ENCODE data around the gene LCNL1. TPM values are rescaled to one million over a fixed set of nuclear protein-coding genes. Genes with fewer than 3 reads are reported as not detected.

The LCNL1 gene
- total and polyA plus RNA-seq, 4 donors: 0.01 to 0.08 TPM; not detected in 2

DNA sequence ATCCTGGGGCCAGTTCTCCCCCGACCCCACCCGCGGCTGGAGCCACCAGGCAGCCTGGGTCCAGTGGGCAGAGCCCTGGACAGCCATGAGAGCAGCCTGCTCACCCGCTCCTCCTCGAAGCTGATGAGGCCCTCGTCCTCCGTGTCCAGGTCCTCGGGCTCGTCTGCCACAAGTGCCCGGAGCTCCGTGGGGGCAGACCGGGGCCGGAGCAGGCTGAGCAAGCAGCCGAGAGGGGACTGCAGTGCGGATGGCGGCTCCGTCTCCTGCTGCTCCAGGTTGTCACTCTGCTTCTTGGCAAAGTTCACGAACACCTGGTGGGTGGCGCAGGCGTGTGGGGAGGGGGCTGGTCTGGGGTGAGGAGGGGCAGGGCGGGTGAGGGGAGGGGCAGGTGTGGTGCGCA, 25.5 kb downstream of the LCNL1 start:
- Histone ChIP-seq H3K4me3 (ENCODE audit: low read depth in 1 of 3, low read length in 3 of 3) (no peak overlapping the region), H3K9me3 (ENCODE audit: control insufficient read depth in 4 of 4, low read length in 3 of 4) (no peaks in the 10 kb centered on the region), H3K27me3 (ENCODE audit: control insufficient read depth in 4 of 4, insufficient read depth in 4 of 4, low read length in 3 of 4) (no peaks in the 10 kb centered on the region), H3K4me1 (ENCODE audit: control insufficient read depth in 4 of 4, insufficient read depth in 4 of 4, low read length in 3 of 4) (no peaks in the 10 kb centered on the region), H3K36me3 (ENCODE audit: control insufficient read depth in 4 of 4, insufficient read depth in 3 of 4, low read depth in 1 of 4, low read length in 3 of 4) (peaks cover 0 to 20% (median 10%) of the 10 kb centered on the region in 4 donors), H3K27ac (ENCODE audit: low read depth in 1 of 2, low read length in 2 of 2) (no peak overlapping the region), H3K9ac (ENCODE audit: low read depth in 1 of 2, low read length in 2 of 2) (no peak overlapping the region)
- TF ChIP-seq HNF4A (conservative IDR thresholded peaks at IDR 0.05): no peak
- TF ChIP-seq, protein P1, sequence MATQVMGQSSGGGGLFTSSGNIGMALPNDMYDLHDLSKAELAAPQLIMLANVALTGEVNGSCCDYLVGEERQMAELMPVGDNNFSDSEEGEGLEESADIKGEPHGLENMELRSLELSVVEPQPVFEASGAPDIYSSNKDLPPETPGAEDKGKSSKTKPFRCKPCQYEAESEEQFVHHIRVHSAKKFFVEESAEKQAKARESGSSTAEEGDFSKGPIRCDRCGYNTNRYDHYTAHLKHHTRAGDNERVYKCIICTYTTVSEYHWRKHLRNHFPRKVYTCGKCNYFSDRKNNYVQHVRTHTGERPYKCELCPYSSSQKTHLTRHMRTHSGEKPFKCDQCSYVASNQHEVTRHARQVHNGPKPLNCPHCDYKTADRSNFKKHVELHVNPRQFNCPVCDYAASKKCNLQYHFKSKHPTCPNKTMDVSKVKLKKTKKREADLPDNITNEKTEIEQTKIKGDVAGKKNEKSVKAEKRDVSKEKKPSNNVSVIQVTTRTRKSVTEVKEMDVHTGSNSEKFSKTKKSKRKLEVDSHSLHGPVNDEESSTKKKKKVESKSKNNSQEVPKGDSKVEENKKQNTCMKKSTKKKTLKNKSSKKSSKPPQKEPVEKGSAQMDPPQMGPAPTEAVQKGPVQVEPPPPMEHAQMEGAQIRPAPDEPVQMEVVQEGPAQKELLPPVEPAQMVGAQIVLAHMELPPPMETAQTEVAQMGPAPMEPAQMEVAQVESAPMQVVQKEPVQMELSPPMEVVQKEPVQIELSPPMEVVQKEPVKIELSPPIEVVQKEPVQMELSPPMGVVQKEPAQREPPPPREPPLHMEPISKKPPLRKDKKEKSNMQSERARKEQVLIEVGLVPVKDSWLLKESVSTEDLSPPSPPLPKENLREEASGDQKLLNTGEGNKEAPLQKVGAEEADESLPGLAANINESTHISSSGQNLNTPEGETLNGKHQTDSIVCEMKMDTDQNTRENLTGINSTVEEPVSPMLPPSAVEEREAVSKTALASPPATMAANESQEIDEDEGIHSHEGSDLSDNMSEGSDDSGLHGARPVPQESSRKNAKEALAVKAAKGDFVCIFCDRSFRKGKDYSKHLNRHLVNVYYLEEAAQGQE (IDR thresholded peaks at IDR 0.05): no peak
- no peak for TF ChIP-seq TAF1 (conservative IDR thresholded peaks at IDR 0.05)
- 84% methylated on average over 22 of the region's 22 CpGs for WGBS
- DNase-seq (ENCODE audit: low spot score): no peak

DNA sequence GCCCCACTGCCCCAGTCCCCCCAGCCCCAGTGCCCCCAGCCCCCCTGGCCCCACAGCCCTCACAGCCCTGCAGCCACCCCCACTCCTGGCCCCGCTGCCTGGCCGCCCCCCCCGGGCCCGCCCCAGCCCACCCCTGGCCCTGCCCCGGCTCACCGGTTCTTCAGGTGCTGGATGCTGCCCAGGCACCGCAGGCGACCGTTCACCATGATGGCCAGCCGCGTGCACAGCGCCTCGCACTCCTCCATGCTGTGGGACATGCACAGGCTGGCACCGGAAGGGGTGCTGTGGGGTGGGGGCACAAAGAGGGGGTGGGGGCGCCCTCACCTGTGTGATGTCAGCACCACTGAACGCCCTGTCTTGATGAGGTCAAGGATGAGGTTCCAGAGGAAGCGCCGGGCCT, 26.4 kb downstream of the LCNL1 start:
- Histone ChIP-seq H3K36me3 (ENCODE audit: control insufficient read depth in 4 of 4, insufficient read depth in 3 of 4, low read depth in 1 of 4, low read length in 3 of 4) (peaks cover 0 to 23% (median 11%) of the 10 kb centered on the region in 4 donors), H3K9ac (ENCODE audit: low read depth in 1 of 2, low read length in 2 of 2) (no peak overlapping the region), H3K4me1 (ENCODE audit: control insufficient read depth in 4 of 4, insufficient read depth in 4 of 4, low read length in 3 of 4) (no peaks in the 10 kb centered on the region), H3K27me3 (ENCODE audit: control insufficient read depth in 4 of 4, insufficient read depth in 4 of 4, low read length in 3 of 4) (no peaks in the 10 kb centered on the region), H3K9me3 (ENCODE audit: control insufficient read depth in 4 of 4, low read length in 3 of 4) (no peaks in the 10 kb centered on the region), H3K4me3 (ENCODE audit: low read depth in 1 of 3, low read length in 3 of 3) (no peak overlapping the region), H3K27ac (ENCODE audit: low read depth in 1 of 2, low read length in 2 of 2) (no peak overlapping the region)
- DNase-seq (ENCODE audit: low spot score): no peak
- WGBS: 98% methylated on average over 18 of the region's 18 CpGs
- TF ChIP-seq NR2F2 (IDR thresholded peaks at IDR 0.05): no peak
- TF ChIP-seq TAF1 (conservative IDR thresholded peaks at IDR 0.05): no peak
- TF ChIP-seq RAD21 (IDR thresholded peaks at IDR 0.05): no peak
- TF ChIP-seq, protein P2, sequence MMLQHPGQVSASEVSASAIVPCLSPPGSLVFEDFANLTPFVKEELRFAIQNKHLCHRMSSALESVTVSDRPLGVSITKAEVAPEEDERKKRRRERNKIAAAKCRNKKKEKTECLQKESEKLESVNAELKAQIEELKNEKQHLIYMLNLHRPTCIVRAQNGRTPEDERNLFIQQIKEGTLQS (IDR thresholded peaks at IDR 0.05): no peak
- TF ChIP-seq, protein P1 (IDR thresholded peaks at IDR 0.05): no peak
- no peak for TF ChIP-seq EGR1 (IDR thresholded peaks at IDR 0.05; ENCODE audit: low read depth in 2 of 2)
- TF ChIP-seq FOXA2 (IDR thresholded peaks at IDR 0.05): no peak
- no peak for TF ChIP-seq FOXA1 (IDR thresholded peaks at IDR 0.05)
- no peak for TF ChIP-seq YY1 (IDR thresholded peaks at IDR 0.05)
- TF ChIP-seq HNF4G (IDR thresholded peaks at IDR 0.05): no peak
- TF ChIP-seq, protein P3, sequence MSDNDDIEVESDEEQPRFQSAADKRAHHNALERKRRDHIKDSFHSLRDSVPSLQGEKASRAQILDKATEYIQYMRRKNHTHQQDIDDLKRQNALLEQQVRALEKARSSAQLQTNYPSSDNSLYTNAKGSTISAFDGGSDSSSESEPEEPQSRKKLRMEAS (IDR thresholded peaks at IDR 0.05): no peak
- no peak for TF ChIP-seq GABPA (IDR thresholded peaks at IDR 0.05 in 1 of 2, conservative IDR thresholded peaks at IDR 0.05 in 1 of 2)
- no peak for TF ChIP-seq JUND (IDR thresholded peaks at IDR 0.05)
